OCI-LY7 (cell line): ENCODE data around the gene SLC43A2. TPM values are rescaled to one million over a fixed set of nuclear protein-coding genes. Genes with fewer than 3 reads are reported as not detected.

Experiments used
- BruUV-seq: library from RNA; stranded (reverse); fragments of 400-500 nt; replicated peaks from 2 replicates; lab custom pipeline; 2021; lab: Mats Ljungman, UMichigan
- CTCF ChIA-PET: fragments of 300-600 bp; sonication (Branson Sonifier 250); formaldehyde crosslinking; loops from one replicate; lab custom pipeline; 2022; ENCODE audit warnings: antibody characterized with exemption; ENCODE audit not compliant: unreplicated experiment; lab: Charles Lee
- POLR2A ChIA-PET: fragments of 300-600 bp; sonication (Branson Sonifier 250); formaldehyde crosslinking; loops from one replicate; lab custom pipeline; 2022; ENCODE audit warnings: antibody characterized with exemption; lab: Charles Lee
- DNase-seq: peaks from one replicate; pipeline ENCODE4 v3.0.0-alpha.2; 2015; ENCODE audit warnings: low spot score
- H2AFZ ChIP-seq: fragments of 200-600 bp; sonication (generic), shearing (Covaris generic); 2 replicates; pipeline ENCODE4 v1.6.1; 2014; ENCODE audit warnings: mild to moderate bottlenecking, antibody characterized with exemption, low read length, moderate library complexity
- H3K27ac ChIP-seq: fragments of 200-600 bp; sonication (generic); 2 replicates; pipeline ENCODE4 v1.5.1; 2014; ENCODE audit warnings: mixed run types, low read depth, mild to moderate bottlenecking, moderate library complexity, low read length, inconsistent platforms; ENCODE audit not compliant: poor library complexity, severe bottlenecking
- H3K36me3 ChIP-seq: fragments of 200-600 bp; sonication (generic); 2 replicates; pipeline ENCODE4 v1.6.1; 2014; ENCODE audit warnings: mild to moderate bottlenecking, antibody characterized with exemption, low read length, moderate library complexity, mixed read lengths; ENCODE audit not compliant: insufficient read depth
- H3K4me1 ChIP-seq: fragments of 200-600 bp; sonication (generic); 2 replicates; pipeline ENCODE4 v1.5.1; 2014; ENCODE audit warnings: mild to moderate bottlenecking, low read length; ENCODE audit not compliant: insufficient read depth, poor library complexity, severe bottlenecking
- H3K4me2 ChIP-seq: fragments of 200-600 bp; sonication (generic); 2 replicates; pipeline ENCODE4 v1.6.1; 2014; ENCODE audit warnings: mild to moderate bottlenecking, low read length
- H3K4me3 ChIP-seq: fragments of 200-600 bp; sonication (generic); 2 replicates; pipeline ENCODE4 v1.5.1; 2014; ENCODE audit warnings: mild to moderate bottlenecking, low read depth, low read length; ENCODE audit not compliant: poor library complexity, severe bottlenecking
- H3K79me2 ChIP-seq: fragments of 200-600 bp; sonication (generic); 2 replicates; pipeline ENCODE4 v1.6.1; 2016; ENCODE audit warnings: low read depth, mild to moderate bottlenecking, low read length, moderate library complexity, mixed read lengths; ENCODE audit not compliant: insufficient read depth
- H3K9me2 ChIP-seq: fragments of 200-600 bp; sonication (generic); 2 replicates; pipeline ENCODE4 v1.6.1; 2016; ENCODE audit warnings: mild to moderate bottlenecking, low read length, mixed read lengths; ENCODE audit not compliant: insufficient read depth
- H3K9me3 ChIP-seq: fragments of 200-600 bp; sonication (generic); 2 replicates; pipeline ENCODE4 v1.6.1; 2014; ENCODE audit warnings: mild to moderate bottlenecking, mixed run types, low read length, mixed read lengths
- H4K20me1 ChIP-seq: fragments of 200-600 bp; sonication (generic); 2 replicates; pipeline ENCODE4 v1.6.1; 2014; ENCODE audit warnings: mild to moderate bottlenecking, antibody characterized with exemption, low read length, moderate library complexity, mixed read lengths; ENCODE audit not compliant: insufficient read depth
- EZH2phosphoT487 ChIP-seq: fragments of 200-600 bp; sonication (generic); IDR thresholded peaks from 2 replicates; pipeline ENCODE4 v1.6.1; 2018; ENCODE audit warnings: low read depth, borderline replicate concordance, mild to moderate bottlenecking, mixed run types, antibody characterized with exemption, low read length, moderate library complexity, mixed read lengths
- intact Hi-C: fragments of 100-400 bp; cut with micrococcal nuclease; formaldehyde crosslinking; loops from one replicate; pipeline ENCODE4 v1.10.0; 2022; ENCODE audit not compliant: unreplicated experiment
- total RNA-seq, 2 experiments: library from RNA; depleted of rRNA in 1 of 2; stranded (reverse); fragments of >200 nt in 1 of 2; shearing (Covaris generic) in 1 of 2; gene quantifications; 2 replicates each; pipeline ENCODE4 v1.2.3, GENCODE V29; 2014 to 2022
- TF ChIP-seq, protein P1 (sequence below): fragments of 200-600 bp; sonication (generic); conservative IDR thresholded peaks from 2 replicates; pipeline ENCODE4 v1.5.1; 2014; ENCODE audit warnings: mild to moderate bottlenecking, antibody characterized with exemption, low read length, moderate library complexity, mixed read lengths

Gene SLC43A2
- total RNA-seq, 2 experiments from 2014 or later: 9.2 to 17.1 TPM

- DNase-seq: no peak
- TF ChIP-seq, protein P1, sequence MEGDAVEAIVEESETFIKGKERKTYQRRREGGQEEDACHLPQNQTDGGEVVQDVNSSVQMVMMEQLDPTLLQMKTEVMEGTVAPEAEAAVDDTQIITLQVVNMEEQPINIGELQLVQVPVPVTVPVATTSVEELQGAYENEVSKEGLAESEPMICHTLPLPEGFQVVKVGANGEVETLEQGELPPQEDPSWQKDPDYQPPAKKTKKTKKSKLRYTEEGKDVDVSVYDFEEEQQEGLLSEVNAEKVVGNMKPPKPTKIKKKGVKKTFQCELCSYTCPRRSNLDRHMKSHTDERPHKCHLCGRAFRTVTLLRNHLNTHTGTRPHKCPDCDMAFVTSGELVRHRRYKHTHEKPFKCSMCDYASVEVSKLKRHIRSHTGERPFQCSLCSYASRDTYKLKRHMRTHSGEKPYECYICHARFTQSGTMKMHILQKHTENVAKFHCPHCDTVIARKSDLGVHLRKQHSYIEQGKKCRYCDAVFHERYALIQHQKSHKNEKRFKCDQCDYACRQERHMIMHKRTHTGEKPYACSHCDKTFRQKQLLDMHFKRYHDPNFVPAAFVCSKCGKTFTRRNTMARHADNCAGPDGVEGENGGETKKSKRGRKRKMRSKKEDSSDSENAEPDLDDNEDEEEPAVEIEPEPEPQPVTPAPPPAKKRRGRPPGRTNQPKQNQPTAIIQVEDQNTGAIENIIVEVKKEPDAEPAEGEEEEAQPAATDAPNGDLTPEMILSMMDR: no peak
- TF ChIP-seq EZH2phosphoT487: no peak
- Histone ChIP-seq H3K4me3 (peak overlapping the region; percentile 66), H3K9me2 (no peaks in the 10 kb centered on the region), H3K4me1 (peaks cover 23% of the 10 kb centered on the region), H3K79me2 (no peaks in the 10 kb centered on the region), H3K9me3 (no peaks in the 10 kb centered on the region), H2AFZ (peak overlapping the region; percentile 47; the same call in 1 of the 2 replicates), H4K20me1 (no peaks in the 10 kb centered on the region), H3K36me3 (peaks cover 10% of the 10 kb centered on the region; the same call in 1 of the 2 replicates), H3K4me2 (peak overlapping the region; percentile 82), H3K27ac (no peak overlapping the region)
- BruUV-seq: no TSS peak
- intact Hi-C loops: no loop called here
- ChIA-PET CTCF (no interaction called here), POLR2A (interaction anchor here (0.6 kb wide), 1 partner anchor 260 kb away, joined by 3 read pairs; no protein-coding TSS in a partner anchor)
These were observed 15.4 kb upstream of the SLC43A2 start for GRCh38 chr17:1643999-1644492.

GRCh38 chr17:1643293-1643998 lies 14.8 kb upstream of the SLC43A2 start:
- Histone ChIP-seq H2AFZ (peak overlapping the region; percentile 47; the same call in 1 of the 2 replicates), H3K36me3 (peaks cover 10% of the 10 kb centered on the region; the same call in 1 of the 2 replicates), H3K9me2 (no peaks in the 10 kb centered on the region), H3K79me2 (no peaks in the 10 kb centered on the region), H3K9me3 (no peaks in the 10 kb centered on the region), H3K4me3 (peak overlapping the region; percentile 66), H3K27ac (no peak overlapping the region), H4K20me1 (no peaks in the 10 kb centered on the region), H3K4me1 (peaks cover 25% of the 10 kb centered on the region), H3K4me2 (peak overlapping the region; percentile 82)
- no peak for TF ChIP-seq EZH2phosphoT487
- TF ChIP-seq, protein P1: peak; percentile 54
- peak; percentile 77 for DNase-seq
- intact Hi-C loops: no loop called here
- BruUV-seq: no TSS peak
- ChIA-PET CTCF (no interaction called here), POLR2A (interaction anchor here (0.6 kb wide), 1 partner anchor 260 kb away, joined by 3 read pairs; no protein-coding TSS in a partner anchor)

- Histone ChIP-seq H3K9me2 (no peaks in the 10 kb centered on the region), H3K36me3 (no peaks in the 10 kb centered on the region), H4K20me1 (no peaks in the 10 kb centered on the region), H3K9me3 (no peaks in the 10 kb centered on the region), H3K79me2 (no peaks in the 10 kb centered on the region), H3K4me2 (no peak overlapping the region), H3K4me1 (peaks cover 27% of the 10 kb centered on the region), H2AFZ (no peak overlapping the region), H3K27ac (no peak overlapping the region), H3K4me3 (no peak overlapping the region)
- DNase-seq: no peak
- ChIA-PET CTCF (no interaction called here), POLR2A (interaction anchor here (0.6 kb wide), 1 partner anchor 21 kb away, joined by 3 read pairs; no protein-coding TSS in a partner anchor)
- no TSS peak for BruUV-seq
- intact Hi-C loops: no loop called here
- TF ChIP-seq EZH2phosphoT487: no peak
- TF ChIP-seq, protein P1: no peak
These were observed 12.4 kb upstream of the SLC43A2 start for GRCh38 chr17:1641065-1641403.
